K562 (cell line): Measurements from ENCODE around the gene FAM20C.

Experiments used
- ELF4 ChIP-seq: fragments of 450-650 bp; formaldehyde crosslinking; IDR thresholded peaks from 2 replicates; pipeline ENCODE4 v1.4.0; 2022; ENCODE audit warnings: missing genetic modification characterization
- FOXK2 ChIP-seq, 2 experiments: fragments of 450-650 bp; IDR thresholded peaks in 1 of 2; conservative IDR thresholded peaks in 1 of 2; 2 replicates each; pipeline ENCODE4 v1.6.1; 2016; ENCODE audit warnings: low read depth in 2 of 2, mild to moderate bottlenecking in 1 of 2
- GTF2F1 ChIP-seq: IDR thresholded peaks from 2 replicates; pipeline ENCODE4 v1.6.1; 2011; ENCODE audit warnings: low read depth, low read length, improper control_type of control experiment
- RFX1 ChIP-seq: fragments of 450-650 bp; IDR thresholded peaks from 2 replicates; pipeline ENCODE4 v1.6.1; 2016; ENCODE audit warnings: mild to moderate bottlenecking, moderate library complexity
- RFX7 ChIP-seq: fragments of 250-450 bp; sonication (Bioruptor Pico); IDR thresholded peaks from 2 replicates; pipeline ENCODE4 v1.5.1; 2021; ENCODE audit warnings: mild to moderate bottlenecking
- SIN3A ChIP-seq, 2 experiments: fragments of 150-350 bp in 1 of 2; IDR thresholded peaks; 2 replicates each; pipeline ENCODE4 v1.6.1; 2011 to 2016; ENCODE audit warnings: borderline replicate concordance in 2 of 2, low read depth in 2 of 2, low read length in 2 of 2, mild to moderate bottlenecking in 2 of 2, moderate library complexity in 2 of 2; ENCODE audit not compliant: control insufficient read depth in 1 of 2
- SMAD3 ChIP-seq: fragments of 450-650 bp; formaldehyde crosslinking; conservative IDR thresholded peaks from 2 replicates; pipeline ENCODE4 v1.4.0; 2020; ENCODE audit warnings: mild to moderate bottlenecking
- TARDBP ChIP-seq: fragments of 450-650 bp; IDR thresholded peaks from 2 replicates; pipeline ENCODE4 v1.6.1; 2016
- ZNF239 ChIP-seq: fragments of 250-450 bp; sonication (Bioruptor Pico); IDR thresholded peaks from 2 replicates; pipeline ENCODE4 v1.4.0; 2020; ENCODE audit warnings: mild to moderate bottlenecking
- TF ChIP-seq, protein P1 (sequence below), 3 experiments: IDR thresholded peaks in 2 of 3; conservative IDR thresholded peaks in 1 of 3; 2 replicates each; pipeline ENCODE4 v1.5.1; 2011 to 2012; ENCODE audit warnings: low read length in 3 of 3, mild to moderate bottlenecking in 3 of 3, control low read depth in 2 of 3, improper control_type of control experiment in 1 of 3, inconsistent platforms in 1 of 3, low read depth in 1 of 3, mixed read lengths in 1 of 3, moderate library complexity in 1 of 3; ENCODE audit not compliant: insufficient read depth in 2 of 3
- TF ChIP-seq, protein P2 (sequence below), 2 experiments: fragments of 450-650 bp; IDR thresholded peaks; 2 replicates each; pipeline ENCODE4 v1.6.1; 2016; ENCODE audit warnings: mild to moderate bottlenecking in 2 of 2, borderline replicate concordance in 1 of 2, low read depth in 1 of 2, moderate library complexity in 1 of 2

DNA sequence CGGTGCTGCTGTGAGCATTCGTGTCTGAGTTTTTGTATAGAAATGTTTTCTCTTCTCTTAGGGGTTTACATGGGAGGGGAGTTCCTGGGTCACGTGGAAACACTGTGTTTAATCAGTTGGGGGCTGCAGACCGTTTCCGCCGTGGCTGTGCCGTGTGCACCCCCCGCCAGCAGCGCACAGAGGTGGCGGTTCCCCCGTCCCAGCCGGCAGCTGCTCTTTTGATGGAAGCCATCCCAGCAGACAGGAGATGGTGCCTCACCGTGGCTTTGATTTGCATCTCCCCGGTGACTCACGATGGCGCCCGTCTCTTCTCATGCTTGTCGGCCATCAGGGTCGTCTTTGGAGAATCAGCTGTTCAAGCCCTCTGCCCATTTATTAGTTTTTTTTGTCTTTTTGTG is 62.7 kb downstream of the FAM20C start:
- TF ChIP-seq, protein P1, sequence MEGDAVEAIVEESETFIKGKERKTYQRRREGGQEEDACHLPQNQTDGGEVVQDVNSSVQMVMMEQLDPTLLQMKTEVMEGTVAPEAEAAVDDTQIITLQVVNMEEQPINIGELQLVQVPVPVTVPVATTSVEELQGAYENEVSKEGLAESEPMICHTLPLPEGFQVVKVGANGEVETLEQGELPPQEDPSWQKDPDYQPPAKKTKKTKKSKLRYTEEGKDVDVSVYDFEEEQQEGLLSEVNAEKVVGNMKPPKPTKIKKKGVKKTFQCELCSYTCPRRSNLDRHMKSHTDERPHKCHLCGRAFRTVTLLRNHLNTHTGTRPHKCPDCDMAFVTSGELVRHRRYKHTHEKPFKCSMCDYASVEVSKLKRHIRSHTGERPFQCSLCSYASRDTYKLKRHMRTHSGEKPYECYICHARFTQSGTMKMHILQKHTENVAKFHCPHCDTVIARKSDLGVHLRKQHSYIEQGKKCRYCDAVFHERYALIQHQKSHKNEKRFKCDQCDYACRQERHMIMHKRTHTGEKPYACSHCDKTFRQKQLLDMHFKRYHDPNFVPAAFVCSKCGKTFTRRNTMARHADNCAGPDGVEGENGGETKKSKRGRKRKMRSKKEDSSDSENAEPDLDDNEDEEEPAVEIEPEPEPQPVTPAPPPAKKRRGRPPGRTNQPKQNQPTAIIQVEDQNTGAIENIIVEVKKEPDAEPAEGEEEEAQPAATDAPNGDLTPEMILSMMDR (IDR thresholded peaks at IDR 0.05 in 2 of 3, conservative IDR thresholded peaks at IDR 0.05 in 1 of 3; ENCODE audit: insufficient read depth in 2 of 3, low read depth in 1 of 3, low read length in 3 of 3): 0 out of 6 replicates have a peak, but pooled peaks of 2 of the 3 experiments have one; percentile 9 to 18
- TF ChIP-seq GTF2F1 (no peak), RFX7 (CRISPR knock-in tag) (no peak), RFX1 (no peak), SIN3A (IDR thresholded peaks at IDR 0.05; ENCODE audit: borderline replicate concordance in 2 of 2, control insufficient read depth in 1 of 2, low read depth in 2 of 2, low read length in 2 of 2) (no peak), ELF4 (no peak), FOXK2 (conservative IDR thresholded peaks at IDR 0.05 in 1 of 2, IDR thresholded peaks at IDR 0.05 in 1 of 2; ENCODE audit: low read depth in 2 of 2) (no peak), SMAD3 (CRISPR knock-in tag) (no peak), TARDBP (no peak), ZNF239 (CRISPR knock-in tag) (no peak)
- TF ChIP-seq, protein P2, sequence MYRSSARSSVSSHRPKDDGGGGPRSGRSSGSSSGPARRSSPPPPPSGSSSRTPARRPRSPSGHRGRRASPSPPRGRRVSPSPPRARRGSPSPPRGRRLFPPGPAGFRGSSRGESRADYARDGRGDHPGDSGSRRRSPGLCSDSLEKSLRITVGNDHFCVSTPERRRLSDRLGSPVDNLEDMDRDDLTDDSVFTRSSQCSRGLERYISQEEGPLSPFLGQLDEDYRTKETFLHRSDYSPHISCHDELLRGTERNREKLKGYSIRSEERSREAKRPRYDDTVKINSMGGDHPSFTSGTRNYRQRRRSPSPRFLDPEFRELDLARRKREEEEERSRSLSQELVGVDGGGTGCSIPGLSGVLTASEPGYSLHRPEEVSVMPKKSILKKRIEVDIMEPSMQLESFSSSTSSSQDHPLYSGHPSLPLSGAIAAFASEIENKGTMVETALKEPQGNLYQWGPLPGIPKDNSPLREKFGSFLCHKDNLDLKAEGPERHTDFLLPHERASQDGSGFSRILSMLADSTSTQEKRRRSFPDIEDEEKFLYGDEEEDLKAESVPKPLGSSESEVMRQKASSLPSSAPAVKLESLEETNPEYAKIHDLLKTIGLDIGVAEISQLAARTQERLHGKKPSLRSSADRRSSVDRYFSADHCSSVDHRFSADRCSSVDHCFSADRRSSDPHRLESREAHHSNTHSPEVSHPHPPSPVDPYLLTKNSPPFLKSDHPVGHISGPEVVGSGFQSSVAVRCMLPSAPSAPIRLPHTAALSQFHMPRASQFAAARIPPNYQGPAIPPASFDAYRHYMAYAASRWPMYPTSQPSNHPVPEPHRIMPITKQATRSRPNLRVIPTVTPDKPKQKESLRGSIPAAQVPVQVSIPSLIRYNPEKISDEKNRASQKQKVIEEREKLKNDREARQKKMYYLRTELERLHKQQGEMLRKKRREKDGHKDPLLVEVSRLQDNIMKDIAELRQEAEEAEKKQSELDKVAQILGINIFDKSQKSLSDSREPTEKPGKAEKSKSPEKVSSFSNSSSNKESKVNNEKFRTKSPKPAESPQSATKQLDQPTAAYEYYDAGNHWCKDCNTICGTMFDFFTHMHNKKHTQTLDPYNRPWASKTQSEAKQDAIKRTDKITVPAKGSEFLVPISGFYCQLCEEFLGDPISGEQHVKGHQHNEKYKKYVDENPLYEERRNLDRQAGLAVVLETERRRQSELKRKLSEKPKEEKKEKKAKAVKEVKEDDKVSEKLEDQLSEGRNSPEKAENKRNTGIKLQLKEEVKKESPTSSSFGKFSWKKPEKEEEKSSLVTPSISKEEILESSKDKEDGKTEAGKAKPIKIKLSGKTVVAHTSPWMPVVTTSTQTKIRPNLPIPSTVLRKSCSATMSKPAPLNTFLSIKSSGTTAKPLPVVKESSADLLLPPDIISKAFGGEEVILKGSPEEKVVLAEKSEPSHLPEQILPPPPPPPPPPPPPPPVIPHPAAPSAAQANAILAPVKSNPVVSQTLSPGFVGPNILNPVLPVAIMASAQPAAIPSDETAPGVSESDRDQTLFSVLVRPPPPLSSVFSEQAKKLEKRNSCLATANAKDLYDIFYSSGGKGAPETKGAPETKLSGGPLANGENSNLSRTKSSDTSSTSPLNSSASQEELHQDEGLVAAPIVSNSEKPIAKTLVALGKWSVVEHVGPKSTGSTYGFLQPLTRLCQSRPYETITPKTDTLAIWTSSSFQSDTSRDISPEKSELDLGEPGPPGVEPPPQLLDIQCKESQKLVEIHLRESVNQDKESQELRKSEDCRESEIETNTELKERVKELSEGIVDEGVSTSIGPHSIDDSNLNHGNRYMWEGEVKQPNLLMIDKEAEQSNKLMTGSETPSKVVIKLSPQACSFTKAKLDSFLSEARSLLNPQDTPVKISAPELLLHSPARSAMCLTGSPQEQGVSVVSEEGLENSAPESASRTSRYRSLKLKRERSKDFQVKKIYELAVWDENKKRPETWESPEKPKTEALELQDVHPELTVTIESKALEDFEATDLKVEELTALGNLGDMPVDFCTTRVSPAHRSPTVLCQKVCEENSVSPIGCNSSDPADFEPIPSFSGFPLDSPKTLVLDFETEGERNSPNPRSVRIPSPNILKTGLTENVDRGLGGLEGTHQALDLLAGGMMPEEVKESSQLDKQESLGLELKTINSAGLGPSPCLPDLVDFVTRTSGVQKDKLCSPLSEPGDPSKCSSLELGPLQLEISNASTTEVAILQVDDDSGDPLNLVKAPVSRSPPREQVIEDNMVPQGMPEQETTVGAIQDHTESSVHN (IDR thresholded peaks at IDR 0.05; ENCODE audit: borderline replicate concordance in 1 of 2, low read depth in 1 of 2): no peak
